ENCODE results near the gene UGT1A7. TPM values are rescaled to one million over a fixed set of nuclear protein-coding genes. Genes with fewer than 3 reads are reported as not detected.

UGT1A7 gene
- polyA plus RNA-seq, 1 donor from 2014 or later, result not detected

- Histone ChIP-seq H3K4me2 (ENCODE audit: low read length) (no peak within 1 kb of the TSS), H2AFZ (ENCODE audit: low read depth, low read length) (no peak within 1 kb of the TSS), H3K79me2 (replicated peaks; ENCODE audit: insufficient read depth, low read length) (no peaks in the 10 kb centered on the region), H3K9me2 (ENCODE audit: insufficient read depth, low read length) (no peaks in the 10 kb centered on the region), H3K27me3 (ENCODE audit: insufficient read depth, low read depth, low read length) (no peaks in the 10 kb centered on the region), H3K9me3 (ENCODE audit: low read length) (no peaks in the 10 kb centered on the region), H3K4me3 (ENCODE audit: low read length) (no peak within 1 kb of the TSS), H4K20me1 (ENCODE audit: insufficient read depth) (no peaks in the 10 kb centered on the region), H3F3A (ENCODE audit: insufficient read depth, low read length, poor library complexity, severe bottlenecking) (no peaks in the 10 kb centered on the region), H3K36me3 (ENCODE audit: insufficient read depth, low read length) (no peaks in the 10 kb centered on the region), H3K27ac (ENCODE audit: low read length) (no peak within 1 kb of the TSS), H3K9ac (ENCODE audit: low read length) (no peak within 1 kb of the TSS)
- TF ChIP-seq CTCF (IDR thresholded peaks at IDR 0.05; ENCODE audit: poor library complexity, severe bottlenecking), result no peak
- TF ChIP-seq TAF1 (IDR thresholded peaks at IDR 0.05; ENCODE audit: low read depth), result no peak
- TF ChIP-seq SMC3 (conservative IDR thresholded peaks at IDR 0.05; ENCODE audit: poor library complexity), result no peak
- no peak for TF ChIP-seq EZH2 (IDR thresholded peaks at IDR 0.05; ENCODE audit: borderline replicate concordance, insufficient read depth, low read length, poor library complexity, severe bottlenecking)
- TF ChIP-seq REST (IDR thresholded peaks at IDR 0.05; ENCODE audit: borderline replicate concordance), result no peak
- no peak for TF ChIP-seq POLR2AphosphoS5 (IDR thresholded peaks at IDR 0.05)
- TF ChIP-seq RAD21 (conservative IDR thresholded peaks at IDR 0.05), result no peak
- TF ChIP-seq MXI1 (conservative IDR thresholded peaks at IDR 0.05; ENCODE audit: poor library complexity, severe bottlenecking), result no peak
- no peak for TF ChIP-seq EP300 (conservative IDR thresholded peaks at IDR 0.05; ENCODE audit: poor library complexity, severe bottlenecking)
Observed at GRCh38 chr2:233692648-233693047, 10.9 kb downstream of the UGT1A7 start, which contains the start of gene UGT1A6. Gene UGT1A6, plus strand, starts transcription at chr2:233692890. Its CDS starts 115 bp downstream, at chr2:233693005.

GRCh38 chr2:233693963-233694362 is 12.3 kb downstream of the UGT1A7 start:
- H3K9me2 ChIP-seq (ENCODE audit: insufficient read depth, low read length), result no peaks in the 10 kb centered on the region
- TF ChIP-seq TAF1 (IDR thresholded peaks at IDR 0.05; ENCODE audit: low read depth), result no peak
- TF ChIP-seq POLR2AphosphoS5 (IDR thresholded peaks at IDR 0.05), result no peak
- TF ChIP-seq EP300 (conservative IDR thresholded peaks at IDR 0.05; ENCODE audit: poor library complexity, severe bottlenecking), result no peak
- no peak for TF ChIP-seq CTCF (IDR thresholded peaks at IDR 0.05; ENCODE audit: poor library complexity, severe bottlenecking)
- TF ChIP-seq REST (IDR thresholded peaks at IDR 0.05; ENCODE audit: borderline replicate concordance), result no peak
- TF ChIP-seq MXI1 (conservative IDR thresholded peaks at IDR 0.05; ENCODE audit: poor library complexity, severe bottlenecking), result no peak
- no peak for TF ChIP-seq RAD21 (conservative IDR thresholded peaks at IDR 0.05)
- no peak for TF ChIP-seq SMC3 (conservative IDR thresholded peaks at IDR 0.05; ENCODE audit: poor library complexity)
- no peak for TF ChIP-seq EZH2 (IDR thresholded peaks at IDR 0.05; ENCODE audit: borderline replicate concordance, insufficient read depth, low read length, poor library complexity, severe bottlenecking)
- no peaks in the 10 kb centered on the region for H3K79me2 ChIP-seq (replicated peaks; ENCODE audit: insufficient read depth, low read length)
- no peaks in the 10 kb centered on the region for H4K20me1 ChIP-seq (ENCODE audit: insufficient read depth)
- H2AFZ ChIP-seq (ENCODE audit: low read depth, low read length), result no peak overlapping the region
- no peaks in the 10 kb centered on the region for H3K27me3 ChIP-seq (ENCODE audit: insufficient read depth, low read depth, low read length)
- H3K27ac ChIP-seq (ENCODE audit: low read length), result no peak overlapping the region
- H3K9me3 ChIP-seq (ENCODE audit: low read length), result no peaks in the 10 kb centered on the region
- no peaks in the 10 kb centered on the region for H3K36me3 ChIP-seq (ENCODE audit: insufficient read depth, low read length)
- H3K9ac ChIP-seq (ENCODE audit: low read length), result no peak overlapping the region
- no peak overlapping the region for H3K4me2 ChIP-seq (ENCODE audit: low read length)
- H3K4me3 ChIP-seq (ENCODE audit: low read length), result no peak overlapping the region
- no peaks in the 10 kb centered on the region for H3F3A ChIP-seq (ENCODE audit: insufficient read depth, low read length, poor library complexity, severe bottlenecking)
